Epithelial cell of esophagus (primary cell): ENCODE results near the gene SMG6.

Experiments used
- DNase-seq: peaks from one replicate; pipeline ENCODE4 v3.0.0; 2010; ENCODE audit warnings: low read depth
- H3K4me3 ChIP-seq: 2 replicates; pipeline ENCODE4 v1.5.1; 2011; ENCODE audit warnings: mild to moderate bottlenecking, low read length, control low read depth
- CTCF ChIP-seq: IDR thresholded peaks from 2 replicates; pipeline ENCODE4 v1.5.1; 2011; ENCODE audit warnings: low read depth, mild to moderate bottlenecking, low read length, control low read depth, inconsistent platforms; ENCODE audit not compliant: insufficient read depth; ENCODE audit errors: missing control alignments

SMG6 gene

GRCh38 chr17:2071455-2072281 is 231.9 kb downstream of the SMG6 start:
- DNase-seq, result peak; percentile 37
- H3K4me3 ChIP-seq, result no peak overlapping the region
- TF ChIP-seq CTCF, result no peak

- DNase-seq, result no peak
- no peak overlapping the region for H3K4me3 ChIP-seq
- TF ChIP-seq CTCF, result no peak
Measured at GRCh38 chr17:2071024-2071385, 232.6 kb downstream of the SMG6 start.

- H3K4me3 ChIP-seq, result no peak overlapping the region
- TF ChIP-seq CTCF, result no peak
- DNase-seq, result no peak
Measured at GRCh38 chr17:2070241-2071023, 233.2 kb downstream of the SMG6 start.

- TF ChIP-seq CTCF, result no peak
- DNase-seq, result peak; percentile 60
- no peak overlapping the region for H3K4me3 ChIP-seq
Measured at GRCh38 chr17:2068519-2069051, 235.0 kb downstream of the SMG6 start.

GRCh38 chr17:2068031-2068518 is 235.5 kb downstream of the SMG6 start:
- no peak for DNase-seq
- H3K4me3 ChIP-seq, result no peak overlapping the region
- TF ChIP-seq CTCF, result no peak

GRCh38 chr17:2067608-2068024 is 236.0 kb downstream of the SMG6 start:
- no peak for DNase-seq
- no peak overlapping the region for H3K4me3 ChIP-seq
- no peak for TF ChIP-seq CTCF
